ENCODE data around the gene NBPF11.
A peak's percentile ranks its signal among the peaks of the same experiment; 100 is the strongest.
"Not testable (repeated sequence)": the region's sequence is repeated elsewhere in the genome, so short reads cannot be mapped to it uniquely, and the experiment has no call there.

NBPF11 gene

DNA sequence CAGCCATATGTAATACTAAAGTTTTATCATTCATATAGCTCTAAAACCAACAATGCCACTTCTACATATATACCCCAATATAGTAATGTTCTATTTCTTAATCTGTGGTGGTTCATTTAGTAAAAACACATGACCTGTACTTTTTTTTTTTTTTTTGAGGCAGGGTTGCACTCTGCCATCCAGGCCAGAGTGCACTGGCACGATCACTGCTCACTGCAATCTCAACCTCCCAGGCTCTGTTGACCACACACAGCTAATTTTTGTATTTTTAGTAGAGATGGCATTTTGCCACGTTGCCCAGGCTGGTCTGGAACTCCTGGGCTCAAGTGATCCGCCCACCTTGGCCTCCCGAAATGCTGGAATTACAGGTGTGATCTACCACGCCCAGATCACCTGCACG is 2.1 kb downstream of the NBPF11 start:
- DNase-seq: not testable (repeated sequence)

DNA sequence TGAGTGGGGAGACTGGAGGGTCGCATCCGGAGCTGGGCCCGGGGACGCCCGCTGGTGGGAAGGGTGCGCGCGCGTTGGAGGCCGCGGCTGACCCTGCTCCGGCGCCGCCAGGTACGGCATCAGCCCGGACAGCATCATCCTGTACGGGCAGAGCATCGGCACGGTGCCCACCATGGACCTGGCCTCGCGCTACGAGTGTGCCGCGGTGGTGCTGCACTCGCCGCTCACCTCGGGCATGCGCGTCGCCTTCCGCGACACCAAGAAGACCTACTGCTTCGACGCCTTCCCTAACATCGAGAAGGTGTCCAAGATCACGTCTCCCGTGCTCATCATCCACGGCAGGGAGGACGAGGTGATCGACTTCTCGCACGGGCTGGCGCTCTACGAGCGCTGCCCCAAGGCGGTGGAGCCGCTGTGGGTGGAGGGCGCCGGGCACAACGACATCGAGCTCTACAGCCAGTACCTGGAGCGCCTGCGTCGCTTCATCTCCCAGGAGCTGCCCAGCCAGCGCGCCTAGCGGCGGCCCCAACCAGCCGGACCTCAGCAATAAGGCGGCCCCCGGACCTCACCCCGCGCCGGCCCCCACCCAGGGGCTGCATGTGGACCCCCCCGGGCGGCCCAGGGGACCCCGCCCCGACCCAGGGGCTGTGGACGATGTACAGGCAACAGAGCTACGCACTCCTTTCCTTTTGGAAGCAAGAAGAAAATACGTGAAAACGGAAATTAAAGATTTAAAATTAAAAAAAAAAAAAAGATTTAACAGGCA is 2.8 kb downstream of the NBPF11 start:
- DNase-seq: not testable (repeated sequence)

DNA sequence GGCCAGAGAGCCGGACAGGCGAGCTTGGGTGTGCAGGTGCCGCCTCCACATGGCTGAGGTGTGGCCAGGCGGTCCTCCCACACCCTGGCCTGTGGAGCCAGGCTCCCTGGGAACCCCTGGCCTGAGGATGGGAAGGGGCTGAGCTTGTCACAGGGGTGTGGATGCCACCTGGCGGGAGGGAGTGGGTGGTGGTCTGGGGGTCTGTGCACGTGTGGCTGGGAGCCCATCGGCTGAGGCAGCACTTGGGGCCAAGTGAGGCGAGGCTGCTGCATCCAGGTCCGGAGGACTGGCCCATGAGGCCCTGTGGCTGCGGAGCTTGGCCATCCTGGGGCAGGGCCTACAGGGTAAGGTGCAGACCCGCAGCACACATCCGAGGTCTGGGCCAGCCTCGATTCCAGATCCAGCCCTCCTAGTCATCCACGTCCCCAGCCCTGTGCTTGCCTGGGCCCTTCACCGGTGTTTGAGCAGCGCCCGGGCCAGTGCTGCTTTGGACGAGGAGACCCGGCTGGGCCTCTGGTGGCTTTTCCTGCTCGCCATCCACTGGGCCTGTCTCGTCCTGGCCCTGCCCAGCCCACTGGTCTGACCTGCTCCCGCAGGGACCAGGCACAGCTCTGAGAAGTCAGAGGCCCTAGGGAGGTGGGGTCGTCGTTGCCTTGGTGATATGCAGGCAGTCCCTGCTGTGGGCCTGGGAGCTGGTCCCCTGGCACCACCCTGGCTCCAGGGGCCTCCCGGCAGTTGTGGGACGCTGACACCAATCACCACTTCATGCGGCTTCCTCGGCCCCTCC is 4.8 kb downstream of the NBPF11 start:
- DNase-seq: not testable (repeated sequence)

DNA sequence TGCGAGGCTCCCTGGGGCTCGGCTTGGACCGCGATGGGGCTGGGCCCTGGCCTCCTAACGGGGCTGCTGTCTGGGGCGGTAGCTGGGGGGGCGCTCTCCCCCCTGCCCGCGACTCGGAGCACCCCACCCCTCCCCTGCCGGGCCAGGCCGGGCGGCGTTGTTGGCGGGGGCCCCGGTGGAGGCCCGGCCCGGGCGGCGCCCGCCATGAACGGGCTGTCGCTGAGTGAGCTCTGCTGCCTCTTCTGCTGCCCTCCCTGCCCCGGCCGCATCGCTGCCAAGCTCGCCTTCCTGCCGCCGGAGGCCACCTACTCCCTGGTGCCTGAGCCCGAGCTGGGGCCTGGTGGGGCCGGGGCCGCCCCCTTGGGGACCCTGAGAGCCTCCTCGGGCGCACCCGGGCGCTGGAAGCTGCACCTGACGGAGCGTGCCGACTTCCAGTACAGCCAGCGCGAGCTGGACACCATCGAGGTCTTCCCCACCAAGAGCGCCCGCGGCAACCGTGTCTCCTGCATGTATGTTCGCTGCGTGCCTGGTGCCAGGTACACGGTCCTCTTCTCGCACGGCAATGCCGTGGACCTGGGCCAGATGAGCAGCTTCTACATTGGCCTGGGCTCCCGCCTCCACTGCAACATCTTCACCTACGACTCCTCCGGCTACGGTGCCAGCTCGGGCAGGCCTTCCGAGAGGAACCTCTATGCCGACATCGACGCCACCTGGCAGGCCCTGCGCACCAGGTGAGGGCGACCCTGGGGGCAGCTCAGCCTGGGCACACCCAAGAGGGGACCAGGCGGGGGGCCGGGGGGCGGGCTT is 5.7 kb downstream of the NBPF11 start:
- DNase-seq: not testable (repeated sequence)

DNA sequence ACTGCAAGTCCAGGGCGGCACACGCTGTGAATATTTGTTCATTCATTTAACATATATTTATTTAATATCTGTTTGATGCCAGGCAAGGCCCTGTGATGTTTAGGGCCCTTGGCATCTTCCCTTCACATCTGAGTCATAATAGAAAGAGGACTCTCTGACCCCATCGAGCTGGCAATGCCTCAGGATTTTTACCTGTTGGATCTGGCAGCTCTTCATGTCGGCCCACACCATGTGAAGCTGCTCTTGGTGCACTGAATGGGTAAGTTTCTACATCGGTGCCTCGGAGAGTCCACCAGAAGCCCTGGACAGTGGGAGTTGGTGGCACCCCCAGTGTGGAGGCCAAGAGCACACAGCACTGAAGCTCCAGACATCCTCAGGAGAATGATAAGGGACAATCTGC is 8.9 kb downstream of the NBPF11 start:
- not testable (repeated sequence) for DNase-seq

DNA sequence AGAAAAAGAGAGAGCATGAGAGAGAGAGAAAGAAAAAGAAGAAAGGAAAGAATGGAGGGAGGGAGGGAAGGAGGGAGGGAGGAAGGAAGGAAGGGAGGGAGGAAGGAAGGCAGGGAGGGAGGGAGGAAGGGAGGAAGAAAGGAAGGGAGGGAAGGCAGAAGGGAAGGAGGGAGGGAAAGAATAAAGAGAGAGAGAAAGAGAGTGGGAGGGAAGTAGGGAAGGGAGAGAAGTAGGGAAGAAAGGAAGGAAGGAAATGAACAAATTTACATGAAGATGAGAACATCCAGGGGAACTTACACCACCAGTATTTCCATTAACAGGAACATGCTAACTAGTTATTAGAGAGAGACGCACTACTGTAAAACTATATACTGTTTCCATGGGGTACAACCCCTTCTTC is 10.1 kb downstream of the NBPF11 start:
- DNase-seq: not testable (repeated sequence)

DNA sequence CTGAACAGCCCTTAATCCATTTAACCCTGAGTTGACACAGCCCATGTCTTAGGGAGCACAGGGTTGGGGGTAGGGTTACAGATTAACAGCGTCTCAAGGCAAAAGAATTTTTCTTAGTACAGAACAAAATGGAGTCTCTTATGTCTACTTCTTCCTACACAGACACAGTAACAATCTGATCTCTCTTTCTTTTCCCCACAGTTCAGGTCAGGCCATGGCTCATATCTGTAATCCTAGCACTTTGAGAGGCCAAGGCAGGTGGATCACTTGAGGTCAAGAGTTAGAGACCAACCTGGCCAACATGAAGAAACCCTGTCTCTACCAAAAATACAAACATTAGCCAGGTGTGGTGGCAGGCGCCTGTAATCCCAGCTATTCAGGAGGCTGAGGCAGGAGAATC is 13.5 kb downstream of the NBPF11 start:
- not testable (repeated sequence) for DNase-seq

DNA sequence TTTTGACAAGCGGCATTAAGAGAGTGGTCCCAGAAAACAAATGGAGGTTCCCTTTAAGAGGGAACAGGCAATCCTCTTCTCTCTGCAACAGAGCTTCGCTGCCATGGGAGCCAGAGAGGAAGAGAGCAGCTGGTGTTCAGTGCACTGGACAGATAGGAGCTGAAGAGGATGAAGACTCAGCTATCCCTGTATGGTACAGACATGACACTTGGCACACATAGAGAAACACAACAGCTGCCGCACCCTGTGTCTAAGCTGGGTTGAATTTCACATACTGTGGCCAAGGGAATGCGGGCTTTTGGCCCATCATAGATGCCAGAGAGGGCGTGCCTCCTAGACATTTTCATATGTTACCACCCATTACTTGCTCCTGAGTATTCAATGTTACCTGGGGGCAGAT is 29.7 kb downstream of the NBPF11 start:
- not testable (repeated sequence) for DNase-seq

DNA sequence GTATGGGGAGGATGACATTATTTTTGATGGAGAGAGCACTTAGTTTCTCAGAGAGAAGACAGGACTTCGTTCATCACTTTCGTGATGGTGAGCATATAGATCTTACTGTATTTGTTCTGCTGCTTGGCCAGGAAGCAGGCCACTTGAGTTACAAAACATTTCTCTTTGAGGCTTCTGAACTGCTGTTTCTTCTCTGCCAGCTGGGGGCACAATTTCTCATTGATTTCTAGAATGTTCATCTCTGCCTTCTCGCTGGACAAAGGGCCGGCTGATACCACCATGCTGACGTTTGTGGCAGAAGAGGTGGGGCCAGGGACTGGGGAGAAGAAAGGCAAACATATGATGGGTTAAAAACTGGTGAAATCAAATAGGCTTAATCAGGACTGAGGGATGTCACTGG is 31.7 kb downstream of the NBPF11 start:
- DNase-seq: peak; percentile 4

DNA sequence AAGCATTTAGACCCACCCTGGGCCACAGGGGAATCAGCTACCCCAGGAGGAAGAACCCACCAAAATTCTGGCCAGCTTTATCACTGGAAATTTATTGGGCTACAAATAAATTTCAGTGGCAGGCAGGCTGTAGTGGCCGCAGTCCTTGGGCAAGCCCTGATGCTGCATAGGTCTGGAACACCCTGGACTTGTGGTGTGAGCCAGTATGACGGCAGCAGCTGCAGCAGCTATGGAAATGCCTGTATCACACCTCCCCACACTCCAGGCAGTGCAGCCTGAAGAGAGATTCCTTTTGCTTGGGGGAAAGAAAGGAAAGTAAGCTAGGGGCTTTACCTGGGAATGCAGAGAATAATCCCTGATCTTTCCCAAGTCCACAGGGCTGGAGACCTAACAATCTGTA is 56.3 kb downstream of the NBPF11 start:
- DNase-seq: not testable (repeated sequence)

DNA sequence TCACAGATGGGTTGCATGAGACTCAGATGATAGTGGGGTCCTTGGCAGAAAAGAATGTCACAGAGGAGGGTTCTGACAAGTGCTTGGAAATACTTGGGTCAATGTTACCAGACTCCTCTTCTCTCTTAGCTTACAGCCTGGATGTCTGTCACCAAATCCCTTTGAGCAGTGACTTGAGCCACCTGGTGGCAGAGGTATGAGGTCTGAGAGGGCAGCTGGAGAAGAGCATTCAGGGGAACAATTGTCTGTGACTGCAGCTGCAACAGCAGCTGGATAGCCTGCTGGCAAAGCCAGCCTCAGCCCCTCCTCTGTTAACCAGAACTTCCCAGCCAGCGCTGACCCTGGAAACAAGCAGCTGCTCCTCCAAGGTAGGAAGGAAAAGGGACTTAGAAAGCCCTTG is 65.9 kb downstream of the NBPF11 start:
- DNase-seq: not testable (repeated sequence)

DNA sequence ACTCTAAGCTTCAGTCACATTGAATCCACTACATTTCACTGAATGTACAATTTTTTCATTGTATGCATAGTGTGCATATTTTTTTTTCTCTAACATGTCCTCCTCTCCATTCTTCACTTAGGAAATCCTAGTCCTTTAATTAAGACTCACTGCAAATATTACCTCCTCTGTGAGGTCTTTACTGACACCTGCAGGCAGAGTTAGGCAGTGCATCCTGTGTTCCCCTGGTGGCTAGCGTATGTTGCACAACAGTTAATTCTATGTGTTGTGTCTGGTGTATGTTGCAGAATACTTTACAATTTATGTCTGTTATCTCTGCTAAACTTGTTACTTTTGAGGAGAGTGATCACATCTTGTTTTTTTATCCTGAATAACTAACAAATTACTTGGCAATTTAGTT is 70.9 kb downstream of the NBPF11 start:
- DNase-seq: not testable (repeated sequence)

DNA sequence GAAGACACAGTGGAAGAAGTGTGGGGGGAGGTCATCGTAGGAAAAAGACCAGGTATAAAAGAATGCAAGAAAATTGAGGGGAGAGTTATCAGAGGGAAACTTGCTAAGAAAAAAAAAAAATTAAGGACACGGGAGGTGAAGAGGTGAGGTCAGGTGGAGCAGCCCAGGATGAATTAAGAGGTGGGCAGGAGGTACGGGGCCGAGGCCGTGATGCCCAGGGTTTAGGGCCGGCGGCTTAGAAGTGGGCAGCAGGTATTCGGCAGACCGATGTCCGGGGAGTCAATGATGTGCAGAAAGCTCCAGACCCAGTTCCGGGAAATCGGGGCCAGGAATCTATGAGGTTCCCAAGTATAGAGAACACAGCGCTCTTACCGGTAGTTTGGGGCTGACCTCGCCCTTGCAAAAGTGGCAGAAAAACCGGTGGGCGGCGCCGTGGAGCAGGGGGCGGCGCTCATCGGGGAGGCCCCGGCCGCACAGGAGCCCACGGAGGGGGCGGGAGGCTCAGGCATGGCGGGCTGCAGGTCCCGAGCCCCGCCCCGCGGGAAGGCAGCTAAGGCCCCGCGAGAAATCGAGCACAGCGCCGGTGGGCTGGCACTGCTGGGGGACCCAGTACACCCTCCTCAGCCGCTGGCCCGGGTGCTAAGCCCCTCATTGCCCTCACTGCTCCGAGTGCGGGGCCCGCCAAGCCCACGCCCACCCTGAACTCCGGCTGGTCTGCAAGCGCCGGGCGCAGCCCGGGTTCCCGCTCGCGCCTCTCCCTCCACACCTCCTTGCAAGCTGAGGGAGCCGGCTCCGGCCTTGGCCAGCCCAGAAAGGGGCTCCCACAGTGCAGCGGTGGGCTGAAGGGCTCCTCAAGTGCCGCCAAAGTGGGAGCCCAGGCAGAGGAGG is 73.2 kb downstream of the NBPF11 start:
- DNase-seq: not testable (repeated sequence)

DNA sequence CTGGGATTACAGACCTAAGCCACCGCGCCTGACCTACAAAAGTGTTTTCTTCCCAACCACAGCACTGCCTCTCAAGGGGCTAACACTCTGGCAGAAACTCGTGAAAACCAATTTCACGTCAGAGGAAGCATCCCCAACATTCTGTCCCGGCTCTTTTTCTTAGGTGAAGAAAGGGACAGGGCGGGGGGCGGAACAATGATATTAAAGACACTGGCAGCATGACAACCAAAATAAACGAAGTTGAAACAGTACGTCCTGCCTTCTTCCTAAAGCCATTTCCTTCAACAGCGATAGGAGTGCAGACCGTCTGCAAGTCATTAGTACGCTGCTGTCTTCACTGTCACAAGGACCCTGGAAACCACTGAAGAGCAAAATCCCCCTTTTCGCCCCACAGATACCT is 74.0 kb downstream of the NBPF11 start:
- not testable (repeated sequence) for DNase-seq

DNA sequence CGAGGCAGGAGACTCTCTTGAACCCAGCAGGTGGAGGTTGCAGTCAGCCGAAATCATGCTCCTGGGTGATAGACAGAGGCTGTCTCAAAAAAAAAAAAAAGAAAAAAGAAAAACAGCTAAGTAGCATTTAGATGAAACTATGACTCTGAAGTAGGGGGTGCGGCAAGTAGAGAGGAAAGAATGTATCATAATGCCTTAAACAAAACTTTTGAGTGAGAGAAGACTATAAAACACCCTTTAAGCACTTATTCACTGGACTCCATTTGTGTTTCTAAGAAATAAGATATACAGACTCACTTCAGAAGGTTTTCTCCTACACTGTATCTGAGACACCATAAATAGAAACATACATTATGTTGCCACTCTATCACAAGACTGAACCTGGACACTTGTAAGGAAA is 74.6 kb downstream of the NBPF11 start:
- not testable (repeated sequence) for DNase-seq

DNA sequence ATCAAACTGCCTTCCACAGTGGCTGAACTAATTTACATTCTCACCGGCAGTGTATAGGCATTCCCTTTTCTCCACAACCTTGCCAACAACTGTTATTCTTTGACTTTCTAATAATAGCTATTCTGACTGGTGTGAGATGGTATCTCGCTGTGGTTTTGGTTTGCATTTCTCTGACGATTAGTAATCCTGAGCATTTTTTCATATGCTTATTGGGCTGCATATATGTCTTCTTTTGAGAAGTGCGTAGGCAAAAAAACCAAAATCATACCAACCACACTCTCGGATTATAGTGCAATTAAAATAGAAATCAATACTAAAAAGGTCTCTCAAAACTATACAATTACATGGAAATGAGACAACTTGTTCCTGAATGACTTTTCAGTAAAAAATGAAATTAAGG is 78.7 kb downstream of the NBPF11 start:
- DNase-seq: not testable (repeated sequence)

DNA sequence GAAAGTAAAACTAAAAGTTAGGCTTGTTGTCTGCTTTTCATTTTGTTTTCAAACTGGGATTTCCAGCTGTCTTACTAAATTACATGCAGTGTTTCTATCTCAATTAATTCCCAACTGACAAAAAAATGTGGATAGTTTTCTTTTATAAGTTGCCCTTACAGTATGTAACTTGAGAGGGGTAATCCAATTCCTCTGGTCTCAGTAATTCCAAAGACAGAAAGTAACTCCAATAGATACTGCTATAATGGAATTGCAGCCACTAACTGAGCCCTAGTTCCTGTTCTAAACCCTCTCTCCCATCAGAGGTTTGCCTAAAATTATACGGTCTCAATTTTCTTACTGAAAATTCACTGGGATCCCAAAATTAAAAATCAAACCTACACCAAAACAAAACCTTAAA is 83.5 kb downstream of the NBPF11 start:
- DNase-seq: not testable (repeated sequence)

DNA sequence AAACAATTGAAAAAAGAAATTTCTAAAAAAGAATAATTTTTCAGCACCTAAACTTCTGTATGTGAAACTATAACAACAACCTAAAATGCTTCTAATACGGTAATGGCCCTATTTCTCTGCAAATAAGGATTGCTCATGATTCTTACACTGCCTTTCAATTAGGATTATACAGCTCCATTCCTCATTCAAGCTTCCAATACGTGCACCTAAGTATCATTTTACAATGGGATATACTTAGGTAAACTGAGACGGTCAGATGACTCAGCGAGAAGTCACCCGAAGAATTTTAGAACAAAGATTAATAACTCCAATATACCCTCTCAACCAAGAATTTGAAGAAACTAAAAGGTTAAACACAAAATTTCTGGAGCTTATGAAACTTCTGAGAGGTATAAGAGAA is 83.9 kb downstream of the NBPF11 start:
- not testable (repeated sequence) for DNase-seq

DNA sequence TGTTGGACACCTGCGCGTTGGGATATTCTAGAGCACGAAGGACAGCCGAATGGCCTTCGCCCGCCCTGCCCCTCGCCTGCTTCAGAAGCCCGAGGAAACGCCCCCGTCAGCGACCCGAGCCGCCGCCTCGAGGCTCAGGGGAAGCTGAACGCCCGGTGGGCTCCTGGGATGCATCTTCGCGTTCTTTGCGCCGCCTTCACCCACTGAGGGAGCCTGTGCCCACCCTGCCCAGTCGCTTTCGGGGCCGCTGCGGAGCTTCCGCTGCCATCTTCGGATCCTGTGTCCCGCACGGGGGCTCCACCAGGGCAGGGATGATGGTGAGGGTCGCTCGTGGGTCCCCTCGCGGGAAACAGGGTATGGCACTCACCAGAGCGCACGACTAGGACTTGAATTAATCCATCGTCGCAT is 91.8 kb downstream of the NBPF11 start:
- not testable (repeated sequence) for DNase-seq

DNA sequence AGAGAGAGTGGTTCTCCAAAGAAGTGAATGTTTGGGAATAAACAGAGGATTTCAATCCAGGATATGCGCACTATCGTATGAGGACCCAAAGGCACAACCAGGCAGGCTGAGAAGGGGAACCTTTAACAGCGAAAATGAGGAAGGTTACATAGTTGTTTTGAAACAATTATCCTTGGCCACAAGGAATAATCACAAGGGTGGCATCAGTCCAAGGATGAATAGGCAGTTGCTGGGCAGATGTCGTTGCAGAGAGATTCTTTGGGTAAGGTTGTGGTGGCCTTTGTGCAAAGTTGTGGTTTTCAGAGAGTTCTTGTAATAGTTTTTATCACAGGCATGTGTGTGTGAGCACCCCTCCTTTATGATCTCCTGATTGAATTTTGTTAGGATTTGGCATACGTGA is 94.7 kb downstream of the NBPF11 start:
- peak; percentile 53 for DNase-seq
